Measurements from ENCODE around the gene ECSIT.
A peak's percentile ranks its signal among the peaks of the same experiment; 100 is the strongest.
"Not testable (repeated sequence)": the region's sequence is repeated elsewhere in the genome, so short reads cannot be mapped to it uniquely, and the experiment has no call there.

The ECSIT gene

GRCh38 chr19:11528551-11529341 lies at the start of gene ECSIT:
Gene ECSIT (minus strand): TSS chr19:11529134. CDS start chr19:11519170, 9,964 bp downstream.
- DNase-seq: peak; percentile 98

- DNase-seq: no peak
Observed at GRCh38 chr19:11577451-11578257, 48.7 kb upstream of the ECSIT start, which contains the start of gene ACP5. Gene ACP5 (minus strand): TSS chr19:11577645. CDS start chr19:11577317, 328 bp downstream.

- DNase-seq: no peak
Observed at GRCh38 chr19:11576227-11576626, 47.3 kb upstream of the ECSIT start.

- no peak for DNase-seq
Observed at GRCh38 chr19:11574689-11575088, 45.8 kb upstream of the ECSIT start.

GRCh38 chr19:11573763-11574162 lies 44.8 kb upstream of the ECSIT start:
- DNase-seq: not testable (repeated sequence)

- not testable (repeated sequence) for DNase-seq
Observed at GRCh38 chr19:11573354-11573753, 44.4 kb upstream of the ECSIT start.

- DNase-seq: no peak
Observed at GRCh38 chr19:11570039-11570462, 41.1 kb upstream of the ECSIT start.

GRCh38 chr19:11566164-11566563 lies 37.2 kb upstream of the ECSIT start:
- no peak for DNase-seq

GRCh38 chr19:11565649-11565980 lies 36.7 kb upstream of the ECSIT start:
- not testable (repeated sequence) for DNase-seq

- not testable (repeated sequence) for DNase-seq
Observed at GRCh38 chr19:11564082-11564807, 35.3 kb upstream of the ECSIT start.

GRCh38 chr19:11563532-11563931 lies 34.6 kb upstream of the ECSIT start:
- DNase-seq: no peak

GRCh38 chr19:11560404-11561051 lies 31.6 kb upstream of the ECSIT start:
- peak; percentile 45 for DNase-seq

GRCh38 chr19:11558881-11559828 lies 30.2 kb upstream of the ECSIT start, which contains the start of gene ELOF1:
Gene ELOF1 (minus strand): TSS chr19:11559230. CDS start chr19:11554347, 4,883 bp downstream.
- DNase-seq: peak; percentile 98

- no peak for DNase-seq
Observed at GRCh38 chr19:11556634-11557420, 27.9 kb upstream of the ECSIT start.

GRCh38 chr19:11555246-11555645 lies 26.3 kb upstream of the ECSIT start:
- no peak for DNase-seq

GRCh38 chr19:11554160-11554559 lies 25.2 kb upstream of the ECSIT start:
- DNase-seq: no peak

GRCh38 chr19:11552666-11553372 lies 23.9 kb upstream of the ECSIT start:
- no peak for DNase-seq

- DNase-seq: no peak
Observed at GRCh38 chr19:11551603-11552235, 22.8 kb upstream of the ECSIT start.

GRCh38 chr19:11550265-11550664 lies 21.3 kb upstream of the ECSIT start:
- no peak for DNase-seq
